Measurements from ENCODE around the gene NRG3.

NRG3 gene

GRCh38 chr10:82544377-82544776 lies 669.4 kb downstream of the NRG3 start:
- H3K9ac ChIP-seq (ENCODE audit: insufficient read length) = no peak overlapping the region
- no peaks in the 10 kb centered on the region for H3K36me3 ChIP-seq (ENCODE audit: insufficient read depth, low read length)
- H3K27ac ChIP-seq = no peak overlapping the region
- H3K9me3 ChIP-seq (ENCODE audit: low read depth, low read length) = no peaks in the 10 kb centered on the region
- DNase-seq (ENCODE audit: low read depth, low spot score) = no peak
- H3K4me3 ChIP-seq = no peak overlapping the region
- no peak for TF ChIP-seq POLR2AphosphoS5 (IDR thresholded peaks at IDR 0.05; ENCODE audit: borderline replicate concordance, low read depth, low read length)
- TF ChIP-seq EZH2 (IDR thresholded peaks at IDR 0.05) = no peak
- TF ChIP-seq FOXP2 (optimal IDR thresholded peaks at IDR 0.05; ENCODE audit: control extremely low read depth, extremely low read length, insufficient read depth) = no peak

- no peaks in the 10 kb centered on the region for H3K9me3 ChIP-seq (ENCODE audit: low read depth, low read length)
- DNase-seq (ENCODE audit: low read depth, low spot score) = no peak
- TF ChIP-seq FOXP2 (optimal IDR thresholded peaks at IDR 0.05; ENCODE audit: control extremely low read depth, extremely low read length, insufficient read depth) = no peak
- TF ChIP-seq POLR2AphosphoS5 (IDR thresholded peaks at IDR 0.05; ENCODE audit: borderline replicate concordance, low read depth, low read length) = no peak
- no peak for TF ChIP-seq EZH2 (IDR thresholded peaks at IDR 0.05)
- no peak overlapping the region for H3K4me3 ChIP-seq
- peak overlapping the region; percentile 86 for H3K27ac ChIP-seq
- H3K9ac ChIP-seq (ENCODE audit: insufficient read length) = no peak overlapping the region
- no peaks in the 10 kb centered on the region for H3K36me3 ChIP-seq (ENCODE audit: insufficient read depth, low read length)
Observed at GRCh38 chr10:82551506-82551905, 676.5 kb downstream of the NRG3 start.

- no peak for DNase-seq (ENCODE audit: low read depth, low spot score)
- Histone ChIP-seq H3K36me3 (ENCODE audit: insufficient read depth, low read length) (no peaks in the 10 kb centered on the region), H3K4me3 (no peak overlapping the region), H3K9ac (ENCODE audit: insufficient read length) (no peak overlapping the region), H3K9me3 (ENCODE audit: low read depth, low read length) (no peaks in the 10 kb centered on the region), H3K27ac (peak overlapping the region; percentile 86)
- no peak for TF ChIP-seq FOXP2 (optimal IDR thresholded peaks at IDR 0.05; ENCODE audit: control extremely low read depth, extremely low read length, insufficient read depth)
- TF ChIP-seq POLR2AphosphoS5 (IDR thresholded peaks at IDR 0.05; ENCODE audit: borderline replicate concordance, low read depth, low read length) = no peak
- no peak for TF ChIP-seq EZH2 (IDR thresholded peaks at IDR 0.05)
Observed at GRCh38 chr10:82552267-82552666, 677.3 kb downstream of the NRG3 start.

- Histone ChIP-seq H3K4me3 (no peak overlapping the region), H3K9ac (ENCODE audit: insufficient read length) (no peak overlapping the region), H3K9me3 (ENCODE audit: low read depth, low read length) (no peaks in the 10 kb centered on the region), H3K27ac (no peak overlapping the region), H3K36me3 (ENCODE audit: insufficient read depth, low read length) (no peaks in the 10 kb centered on the region)
- TF ChIP-seq EZH2 (IDR thresholded peaks at IDR 0.05) (no peak), FOXP2 (optimal IDR thresholded peaks at IDR 0.05; ENCODE audit: control extremely low read depth, extremely low read length, insufficient read depth) (no peak), POLR2AphosphoS5 (IDR thresholded peaks at IDR 0.05; ENCODE audit: borderline replicate concordance, low read depth, low read length) (no peak)
- no peak for DNase-seq (ENCODE audit: low read depth, low spot score)
Observed at GRCh38 chr10:82554381-82554780, 679.4 kb downstream of the NRG3 start.

GRCh38 chr10:82558014-82558607 lies 683.1 kb downstream of the NRG3 start:
- H3K4me3 ChIP-seq = no peak overlapping the region
- H3K9me3 ChIP-seq (ENCODE audit: low read depth, low read length) = no peaks in the 10 kb centered on the region
- no peak overlapping the region for H3K9ac ChIP-seq (ENCODE audit: insufficient read length)
- H3K36me3 ChIP-seq (ENCODE audit: insufficient read depth, low read length) = no peaks in the 10 kb centered on the region
- DNase-seq (ENCODE audit: low read depth, low spot score) = no peak
- peak overlapping the region; percentile 67; the same call in 1 of the 2 replicates for H3K27ac ChIP-seq
- TF ChIP-seq POLR2AphosphoS5 (IDR thresholded peaks at IDR 0.05; ENCODE audit: borderline replicate concordance, low read depth, low read length) (no peak), FOXP2 (optimal IDR thresholded peaks at IDR 0.05; ENCODE audit: control extremely low read depth, extremely low read length, insufficient read depth) (no peak), EZH2 (IDR thresholded peaks at IDR 0.05) (no peak)

GRCh38 chr10:82564353-82565196 lies 689.6 kb downstream of the NRG3 start:
- no peak overlapping the region for H3K9ac ChIP-seq (ENCODE audit: insufficient read length)
- H3K36me3 ChIP-seq (ENCODE audit: insufficient read depth, low read length) = no peaks in the 10 kb centered on the region
- H3K9me3 ChIP-seq (ENCODE audit: low read depth, low read length) = no peaks in the 10 kb centered on the region
- TF ChIP-seq POLR2AphosphoS5 (IDR thresholded peaks at IDR 0.05; ENCODE audit: borderline replicate concordance, low read depth, low read length) (no peak), EZH2 (IDR thresholded peaks at IDR 0.05) (no peak), FOXP2 (optimal IDR thresholded peaks at IDR 0.05; ENCODE audit: control extremely low read depth, extremely low read length, insufficient read depth) (no peak)
- no peak overlapping the region for H3K27ac ChIP-seq
- no peak for DNase-seq (ENCODE audit: low read depth, low spot score)
- H3K4me3 ChIP-seq = no peak overlapping the region

- H3K36me3 ChIP-seq (ENCODE audit: insufficient read depth, low read length) = no peaks in the 10 kb centered on the region
- H3K27ac ChIP-seq = no peak overlapping the region
- TF ChIP-seq EZH2 (IDR thresholded peaks at IDR 0.05) = no peak
- TF ChIP-seq FOXP2 (optimal IDR thresholded peaks at IDR 0.05; ENCODE audit: control extremely low read depth, extremely low read length, insufficient read depth) = no peak
- TF ChIP-seq POLR2AphosphoS5 (IDR thresholded peaks at IDR 0.05; ENCODE audit: borderline replicate concordance, low read depth, low read length) = no peak
- DNase-seq (ENCODE audit: low read depth, low spot score) = no peak
- H3K9ac ChIP-seq (ENCODE audit: insufficient read length) = no peak overlapping the region
- H3K4me3 ChIP-seq = no peak overlapping the region
- no peaks in the 10 kb centered on the region for H3K9me3 ChIP-seq (ENCODE audit: low read depth, low read length)
Observed at GRCh38 chr10:82565197-82565575, 690.2 kb downstream of the NRG3 start.

- H3K27ac ChIP-seq = peak overlapping the region; percentile 91
- no peaks in the 10 kb centered on the region for H3K9me3 ChIP-seq (ENCODE audit: low read depth, low read length)
- no peak for TF ChIP-seq FOXP2 (optimal IDR thresholded peaks at IDR 0.05; ENCODE audit: control extremely low read depth, extremely low read length, insufficient read depth)
- no peak for TF ChIP-seq POLR2AphosphoS5 (IDR thresholded peaks at IDR 0.05; ENCODE audit: borderline replicate concordance, low read depth, low read length)
- no peak for TF ChIP-seq EZH2 (IDR thresholded peaks at IDR 0.05)
- DNase-seq (ENCODE audit: low read depth, low spot score) = no peak
- no peaks in the 10 kb centered on the region for H3K36me3 ChIP-seq (ENCODE audit: insufficient read depth, low read length)
- peak overlapping the region; percentile 37 for H3K9ac ChIP-seq (ENCODE audit: insufficient read length)
- peak overlapping the region; percentile 49; the same call in 1 of the 2 replicates for H3K4me3 ChIP-seq
Observed at GRCh38 chr10:82572744-82573143, 697.8 kb downstream of the NRG3 start.

All from SK-N-MC (cell line).